ENCODE data around the gene SMC4. TPM values are rescaled to one million over a fixed set of nuclear protein-coding genes. Genes with fewer than 3 reads are reported as not detected.

SMC4 gene
- total RNA-seq, 1 donor = 130 TPM

DNA sequence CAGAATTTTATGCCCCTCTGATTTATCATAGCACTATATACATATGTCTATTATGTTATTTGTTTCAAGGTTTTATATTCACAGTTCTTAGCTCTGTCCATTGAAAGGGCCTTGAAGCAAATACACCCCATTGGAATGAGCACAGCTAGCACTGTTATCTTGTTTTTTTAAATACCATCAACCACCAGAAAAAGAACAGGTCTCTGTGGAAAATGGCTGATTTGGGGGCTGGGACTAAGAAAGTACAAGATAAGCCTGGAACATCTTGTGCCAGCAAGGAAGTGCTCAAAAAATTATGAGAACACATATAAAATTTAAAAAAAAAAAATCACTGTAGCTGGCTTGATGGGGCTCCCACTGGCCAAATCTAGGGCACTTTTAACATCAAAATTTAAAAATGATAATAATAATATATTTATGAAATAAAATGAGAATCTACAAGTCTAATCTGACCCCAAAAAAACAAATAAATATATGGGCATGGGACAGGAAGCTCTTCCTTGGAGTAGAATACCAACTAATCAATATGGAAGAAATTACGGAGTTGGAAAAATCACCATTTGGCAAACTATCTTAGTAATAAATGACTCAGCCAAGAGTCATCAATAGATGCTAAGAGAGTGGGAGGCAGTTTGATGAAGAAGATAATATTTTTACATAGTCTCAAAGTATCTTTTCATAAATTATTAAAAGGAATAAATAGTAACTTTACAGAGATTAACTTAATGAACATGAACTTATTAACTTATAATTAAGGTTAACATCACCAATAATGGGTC lies 20.9 kb upstream of the SMC4 start:
- DNase-seq (ENCODE audit: low read depth) = peak; percentile 40
- no peak overlapping the region for H3K4me3 ChIP-seq (ENCODE audit: low read depth, low read length)
- TF ChIP-seq, protein P1, sequence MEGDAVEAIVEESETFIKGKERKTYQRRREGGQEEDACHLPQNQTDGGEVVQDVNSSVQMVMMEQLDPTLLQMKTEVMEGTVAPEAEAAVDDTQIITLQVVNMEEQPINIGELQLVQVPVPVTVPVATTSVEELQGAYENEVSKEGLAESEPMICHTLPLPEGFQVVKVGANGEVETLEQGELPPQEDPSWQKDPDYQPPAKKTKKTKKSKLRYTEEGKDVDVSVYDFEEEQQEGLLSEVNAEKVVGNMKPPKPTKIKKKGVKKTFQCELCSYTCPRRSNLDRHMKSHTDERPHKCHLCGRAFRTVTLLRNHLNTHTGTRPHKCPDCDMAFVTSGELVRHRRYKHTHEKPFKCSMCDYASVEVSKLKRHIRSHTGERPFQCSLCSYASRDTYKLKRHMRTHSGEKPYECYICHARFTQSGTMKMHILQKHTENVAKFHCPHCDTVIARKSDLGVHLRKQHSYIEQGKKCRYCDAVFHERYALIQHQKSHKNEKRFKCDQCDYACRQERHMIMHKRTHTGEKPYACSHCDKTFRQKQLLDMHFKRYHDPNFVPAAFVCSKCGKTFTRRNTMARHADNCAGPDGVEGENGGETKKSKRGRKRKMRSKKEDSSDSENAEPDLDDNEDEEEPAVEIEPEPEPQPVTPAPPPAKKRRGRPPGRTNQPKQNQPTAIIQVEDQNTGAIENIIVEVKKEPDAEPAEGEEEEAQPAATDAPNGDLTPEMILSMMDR (IDR thresholded peaks at IDR 0.05; ENCODE audit: insufficient read depth, low read length) = no peak

DNA sequence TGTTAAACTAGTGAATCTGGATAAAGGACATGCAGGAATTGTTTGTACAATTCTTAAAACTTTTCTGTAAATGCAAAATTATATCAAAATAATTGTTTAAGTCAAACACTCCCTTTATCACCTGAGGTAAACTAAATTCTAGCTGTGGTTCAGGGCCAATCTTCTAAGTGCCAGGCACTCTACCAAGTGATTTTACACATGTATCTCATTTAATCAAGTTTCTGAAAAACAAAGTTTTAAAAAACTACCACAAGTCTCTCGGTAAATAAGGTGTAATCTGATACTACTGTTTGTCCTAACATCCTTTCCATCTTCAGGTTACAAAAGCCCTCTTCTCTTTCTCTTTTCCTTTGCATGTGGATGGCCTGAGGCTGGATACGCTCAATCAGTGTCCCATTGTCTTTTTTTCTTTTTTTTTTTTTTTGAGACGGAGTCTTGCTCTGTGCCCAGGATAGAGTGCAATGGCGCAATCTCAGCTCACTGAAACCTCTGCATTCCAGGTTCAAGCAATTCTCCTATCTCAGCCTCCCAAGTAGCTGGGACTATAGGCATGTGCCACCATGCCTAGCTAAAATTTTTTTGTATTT lies 19.7 kb upstream of the SMC4 start:
- DNase-seq (ENCODE audit: low read depth) = no peak
- H3K4me3 ChIP-seq (ENCODE audit: low read depth, low read length) = no peak overlapping the region
- TF ChIP-seq, protein P1 (IDR thresholded peaks at IDR 0.05; ENCODE audit: insufficient read depth, low read length) = no peak

DNA sequence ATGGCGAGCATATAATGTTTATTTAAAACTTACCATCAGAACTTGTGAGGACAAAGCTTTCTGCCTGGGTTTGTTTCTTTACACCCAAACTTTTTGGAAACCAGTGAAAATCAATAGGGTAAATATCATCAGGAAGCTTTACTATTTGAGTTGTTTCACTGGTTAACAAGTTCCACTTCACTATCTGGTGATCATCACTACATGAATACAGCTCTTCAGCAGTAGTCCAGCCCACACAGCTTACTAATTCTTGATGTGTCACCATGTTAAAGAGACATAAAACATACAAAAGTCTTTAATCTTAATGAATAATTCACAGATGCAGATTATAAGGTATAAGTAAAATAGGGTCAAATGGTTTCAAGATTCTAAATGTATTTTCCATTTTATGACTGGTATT lies 18.0 kb upstream of the SMC4 start:
- no peak overlapping the region for H3K4me3 ChIP-seq (ENCODE audit: low read depth, low read length)
- TF ChIP-seq, protein P1 (IDR thresholded peaks at IDR 0.05; ENCODE audit: insufficient read depth, low read length) = no peak
- DNase-seq (ENCODE audit: low read depth) = peak; percentile 45

DNA sequence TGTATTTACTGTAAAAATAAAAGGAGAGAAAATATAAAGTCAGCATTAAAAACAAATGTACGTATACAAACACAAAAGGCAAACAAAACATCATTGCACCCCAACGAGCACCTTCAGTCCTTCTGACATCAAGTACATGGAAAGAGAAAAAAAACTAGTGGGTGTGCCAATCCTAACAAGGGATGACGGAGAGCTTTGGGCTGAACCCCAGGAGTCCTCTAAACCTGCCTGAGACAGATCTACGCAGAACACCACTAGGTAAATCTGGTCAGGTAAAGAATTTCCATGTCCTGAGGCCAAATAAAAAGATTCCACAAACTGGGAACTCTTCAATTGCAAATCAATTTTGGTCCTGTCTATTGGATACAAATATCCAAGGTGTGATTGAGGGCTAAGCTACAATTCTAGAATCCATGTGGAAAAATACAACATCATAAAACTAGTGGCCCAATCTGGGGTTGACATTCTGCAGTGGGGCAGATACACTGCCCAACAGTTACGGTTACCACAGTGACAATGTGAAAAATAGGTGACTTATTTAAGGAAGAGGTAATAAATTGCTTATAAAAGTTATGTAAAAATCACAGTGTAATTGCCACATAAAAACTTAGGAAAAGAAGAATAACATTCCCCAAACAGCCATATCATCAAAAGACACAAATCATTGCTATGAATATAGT lies 14.7 kb upstream of the SMC4 start:
- TF ChIP-seq, protein P1 (IDR thresholded peaks at IDR 0.05; ENCODE audit: insufficient read depth, low read length) = no peak
- DNase-seq (ENCODE audit: low read depth) = no peak
- H3K4me3 ChIP-seq (ENCODE audit: low read depth, low read length) = no peak overlapping the region

DNA sequence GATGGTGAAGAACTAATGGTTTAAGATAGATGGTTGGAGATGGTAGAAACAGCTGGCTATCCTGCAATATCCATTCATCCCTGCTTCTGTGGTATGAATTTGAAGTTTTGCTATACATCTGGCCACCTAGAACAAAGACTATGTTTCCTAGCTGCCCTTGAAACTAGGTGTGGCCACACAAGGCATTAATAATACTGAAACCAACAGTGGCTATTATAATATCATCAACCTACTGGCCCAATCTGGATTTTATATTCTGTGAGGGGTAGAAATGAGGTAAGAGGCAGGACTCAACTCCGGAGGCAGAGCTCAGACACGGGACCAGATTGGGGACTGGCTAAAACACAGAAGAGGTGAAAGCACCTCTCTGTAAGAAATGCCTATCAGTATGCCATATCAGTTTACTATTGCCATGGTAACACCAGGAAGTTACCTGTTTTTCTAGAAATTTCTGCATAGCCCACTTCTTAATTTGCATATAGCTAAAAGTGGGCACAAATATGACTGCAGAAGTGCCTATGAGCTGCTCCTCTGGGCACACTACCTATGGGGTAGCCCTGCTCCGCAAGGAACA lies 8.8 kb upstream of the SMC4 start:
- no peak overlapping the region for H3K4me3 ChIP-seq (ENCODE audit: low read depth, low read length)
- no peak for DNase-seq (ENCODE audit: low read depth)
- TF ChIP-seq, protein P1 (IDR thresholded peaks at IDR 0.05; ENCODE audit: insufficient read depth, low read length) = no peak

DNA sequence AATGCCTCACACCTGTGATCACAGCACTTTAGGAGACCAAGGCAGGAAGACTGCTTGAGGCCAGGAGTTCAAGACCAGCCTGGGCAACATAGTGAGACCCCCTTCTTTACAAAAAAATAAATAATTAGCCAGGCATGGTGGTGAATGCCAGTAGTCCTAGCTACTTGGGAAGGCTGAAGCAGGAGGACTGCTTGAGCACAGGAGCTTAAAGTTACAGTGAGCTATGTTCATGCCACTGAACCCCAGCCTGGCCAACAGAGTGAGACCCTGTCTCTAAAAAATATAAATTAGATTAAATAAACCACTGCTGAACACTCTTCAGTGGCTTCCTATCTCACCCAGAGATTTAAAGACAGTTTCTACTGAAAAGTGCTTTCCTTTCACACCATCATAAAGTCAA lies 6.7 kb upstream of the SMC4 start:
- no peak overlapping the region for H3K4me3 ChIP-seq (ENCODE audit: low read depth, low read length)
- no peak for DNase-seq (ENCODE audit: low read depth)
- TF ChIP-seq, protein P1 (IDR thresholded peaks at IDR 0.05; ENCODE audit: insufficient read depth, low read length) = no peak

Data from fibroblast of the aortic adventitia (primary cell).